Astrocyte (in vitro differentiated cells and primary cell): ENCODE data around the gene LRIF1.

Source experiments
- CTCF ChIP-seq: IDR thresholded peaks from 2 replicates; pipeline ENCODE4 v1.5.1; 2011; ENCODE audit warnings: low read depth, mild to moderate bottlenecking, inconsistent platforms, low read length, moderate library complexity; ENCODE audit not compliant: insufficient read depth
- EZH2 ChIP-seq: IDR thresholded peaks from 2 replicates; pipeline ENCODE4 v1.6.1; 2012; ENCODE audit warnings: mild to moderate bottlenecking, low read length, inconsistent platforms; ENCODE audit not compliant: insufficient read depth

GRCh38 chr1:110915804-110916203, 47.9 kb downstream of the LRIF1 start:
- TF ChIP-seq EZH2 (no peak), CTCF (no peak)
